ENCODE data around the gene CA4. TPM values are rescaled to one million over a fixed set of nuclear protein-coding genes. Genes with fewer than 3 reads are reported as not detected.
"Not testable (repeated sequence)": the region's sequence is repeated elsewhere in the genome, so short reads cannot be mapped to it uniquely, and the experiment has no call there.

CA4 gene
- total RNA-seq, 1 donor from 2014 or later = 12.9 TPM

DNA sequence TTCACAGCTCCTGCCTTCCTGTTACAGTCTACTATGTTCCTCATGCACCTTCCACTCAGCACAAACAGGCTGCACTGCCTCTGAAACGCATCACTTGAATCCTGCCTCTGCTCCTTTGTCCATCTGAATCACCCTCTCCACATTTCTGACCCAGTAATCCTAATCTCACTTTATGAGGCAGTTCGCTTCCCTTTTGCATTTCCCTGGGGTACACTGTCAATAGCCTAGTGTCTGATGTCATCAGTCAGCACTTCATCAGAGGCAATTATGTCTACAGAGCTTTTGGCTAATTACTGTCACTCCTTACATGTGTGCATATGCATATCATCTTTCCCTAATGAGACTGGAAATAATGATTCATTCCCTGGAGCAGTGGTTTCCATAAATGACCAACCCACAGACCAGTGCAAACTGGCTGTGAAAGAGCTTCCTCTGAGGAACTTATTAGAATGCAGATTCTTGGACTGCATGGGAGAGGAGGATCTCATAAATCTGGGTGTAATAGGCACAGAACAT is 23.6 kb downstream of the CA4 start:
- Histone ChIP-seq H3K27me3 (ENCODE audit: low read depth) (no peaks in the 10 kb centered on the region), H3K4me3 (no peak overlapping the region), H3K36me3 (peaks cover 10% of the 10 kb centered on the region), H3K27ac (replicated peaks) (no peak overlapping the region), H3K4me1 (peaks cover 46% of the 10 kb centered on the region), H3K9me3 (replicated peaks) (no peaks in the 10 kb centered on the region)
- DNase-seq = no peak
- TF ChIP-seq, protein P1, sequence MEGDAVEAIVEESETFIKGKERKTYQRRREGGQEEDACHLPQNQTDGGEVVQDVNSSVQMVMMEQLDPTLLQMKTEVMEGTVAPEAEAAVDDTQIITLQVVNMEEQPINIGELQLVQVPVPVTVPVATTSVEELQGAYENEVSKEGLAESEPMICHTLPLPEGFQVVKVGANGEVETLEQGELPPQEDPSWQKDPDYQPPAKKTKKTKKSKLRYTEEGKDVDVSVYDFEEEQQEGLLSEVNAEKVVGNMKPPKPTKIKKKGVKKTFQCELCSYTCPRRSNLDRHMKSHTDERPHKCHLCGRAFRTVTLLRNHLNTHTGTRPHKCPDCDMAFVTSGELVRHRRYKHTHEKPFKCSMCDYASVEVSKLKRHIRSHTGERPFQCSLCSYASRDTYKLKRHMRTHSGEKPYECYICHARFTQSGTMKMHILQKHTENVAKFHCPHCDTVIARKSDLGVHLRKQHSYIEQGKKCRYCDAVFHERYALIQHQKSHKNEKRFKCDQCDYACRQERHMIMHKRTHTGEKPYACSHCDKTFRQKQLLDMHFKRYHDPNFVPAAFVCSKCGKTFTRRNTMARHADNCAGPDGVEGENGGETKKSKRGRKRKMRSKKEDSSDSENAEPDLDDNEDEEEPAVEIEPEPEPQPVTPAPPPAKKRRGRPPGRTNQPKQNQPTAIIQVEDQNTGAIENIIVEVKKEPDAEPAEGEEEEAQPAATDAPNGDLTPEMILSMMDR (IDR thresholded peaks at IDR 0.05; ENCODE audit: borderline replicate concordance) = no peak
- intact Hi-C loops (cut with micrococcal nuclease) = no loop called here

GRCh38 chr17:60174035-60174434 is 24.3 kb downstream of the CA4 start:
- Histone ChIP-seq H3K4me3 (no peak overlapping the region), H3K9me3 (replicated peaks) (no peaks in the 10 kb centered on the region), H3K36me3 (peaks cover 17% of the 10 kb centered on the region), H3K27ac (replicated peaks) (no peak overlapping the region), H3K4me1 (peaks cover 40% of the 10 kb centered on the region), H3K27me3 (ENCODE audit: low read depth) (no peaks in the 10 kb centered on the region)
- intact Hi-C loops (cut with micrococcal nuclease) = no loop called here
- TF ChIP-seq, protein P1 (IDR thresholded peaks at IDR 0.05; ENCODE audit: borderline replicate concordance) = no peak
- no peak for DNase-seq

- H3K27ac ChIP-seq (replicated peaks); H3K27me3 ChIP-seq (ENCODE audit: low read depth); DNase-seq; H3K4me3 ChIP-seq; intact Hi-C loops (cut with micrococcal nuclease); H3K9me3 ChIP-seq (replicated peaks): not testable (repeated sequence)
- H3K36me3 ChIP-seq = peaks cover 24% of the 10 kb centered on the region
- TF ChIP-seq, protein P1 (IDR thresholded peaks at IDR 0.05; ENCODE audit: borderline replicate concordance) = peak; percentile 59
- H3K4me1 ChIP-seq = peaks cover 33% of the 10 kb centered on the region
Measured at GRCh38 chr17:60174767-60175166, 25.0 kb downstream of the CA4 start.

DNA sequence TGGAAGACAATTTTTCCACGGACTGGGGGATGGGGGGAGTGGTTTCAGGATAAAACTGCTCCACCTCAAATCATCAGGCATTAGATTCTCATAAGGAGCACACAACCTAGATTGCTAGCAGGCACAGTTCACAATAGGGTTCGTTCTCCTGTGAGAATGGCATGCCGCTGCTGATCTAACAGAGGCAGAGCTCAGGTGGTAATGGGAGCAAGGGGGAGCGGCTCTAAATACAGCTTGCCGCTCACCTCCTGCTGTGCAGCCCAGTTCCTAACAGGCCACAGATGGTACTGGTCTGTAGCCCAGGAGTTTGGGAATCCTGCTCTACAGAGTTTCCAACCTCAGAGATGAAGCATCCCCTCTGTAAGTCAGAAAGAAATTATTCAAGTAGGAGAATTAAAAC is 27.0 kb downstream of the CA4 start:
- H3K27me3 ChIP-seq (ENCODE audit: low read depth); DNase-seq; H3K4me3 ChIP-seq; H3K27ac ChIP-seq (replicated peaks); H3K9me3 ChIP-seq (replicated peaks); intact Hi-C loops (cut with micrococcal nuclease): not testable (repeated sequence)
- peaks cover 44% of the 10 kb centered on the region for H3K36me3 ChIP-seq
- H3K4me1 ChIP-seq = peaks cover 14% of the 10 kb centered on the region

- intact Hi-C loops (cut with micrococcal nuclease); H3K4me3 ChIP-seq; H3K9me3 ChIP-seq (replicated peaks); H3K27ac ChIP-seq (replicated peaks); DNase-seq; H3K27me3 ChIP-seq (ENCODE audit: low read depth): not testable (repeated sequence)
- peaks cover 58% of the 10 kb centered on the region for H3K36me3 ChIP-seq
- peaks cover 12% of the 10 kb centered on the region for H3K4me1 ChIP-seq
Measured at GRCh38 chr17:60178180-60178579, 28.4 kb downstream of the CA4 start.

DNA sequence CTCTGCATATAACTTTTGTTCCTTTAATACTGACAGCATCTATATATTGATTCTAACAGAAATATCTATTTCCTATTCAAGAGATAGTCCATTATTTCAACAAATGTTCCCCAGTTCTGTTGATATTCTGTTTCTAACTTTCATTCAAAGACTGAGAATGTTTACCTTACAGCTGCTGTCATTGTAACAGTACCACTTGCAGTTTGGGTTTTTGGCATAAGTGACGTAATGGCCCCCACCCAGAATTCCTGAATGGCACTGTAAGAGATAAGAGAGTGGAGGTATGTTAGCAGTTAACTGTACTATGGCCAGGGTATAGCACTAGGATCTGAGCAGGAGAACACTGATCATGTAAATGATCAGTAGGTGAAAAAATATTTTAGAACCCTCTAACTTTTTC is 30.6 kb downstream of the CA4 start:
- DNase-seq; H3K9me3 ChIP-seq (replicated peaks); H3K4me1 ChIP-seq; H3K27me3 ChIP-seq (ENCODE audit: low read depth); H3K4me3 ChIP-seq; H3K27ac ChIP-seq (replicated peaks); intact Hi-C loops (cut with micrococcal nuclease): not testable (repeated sequence)
- peaks cover 75% of the 10 kb centered on the region for H3K36me3 ChIP-seq

- H3K4me1 ChIP-seq; intact Hi-C loops (cut with micrococcal nuclease); H3K27me3 ChIP-seq (ENCODE audit: low read depth); H3K27ac ChIP-seq (replicated peaks); DNase-seq; H3K9me3 ChIP-seq (replicated peaks); H3K4me3 ChIP-seq: not testable (repeated sequence)
- H3K36me3 ChIP-seq = peaks cover 75% of the 10 kb centered on the region
Measured at GRCh38 chr17:60186372-60186771, 36.6 kb downstream of the CA4 start.

DNA sequence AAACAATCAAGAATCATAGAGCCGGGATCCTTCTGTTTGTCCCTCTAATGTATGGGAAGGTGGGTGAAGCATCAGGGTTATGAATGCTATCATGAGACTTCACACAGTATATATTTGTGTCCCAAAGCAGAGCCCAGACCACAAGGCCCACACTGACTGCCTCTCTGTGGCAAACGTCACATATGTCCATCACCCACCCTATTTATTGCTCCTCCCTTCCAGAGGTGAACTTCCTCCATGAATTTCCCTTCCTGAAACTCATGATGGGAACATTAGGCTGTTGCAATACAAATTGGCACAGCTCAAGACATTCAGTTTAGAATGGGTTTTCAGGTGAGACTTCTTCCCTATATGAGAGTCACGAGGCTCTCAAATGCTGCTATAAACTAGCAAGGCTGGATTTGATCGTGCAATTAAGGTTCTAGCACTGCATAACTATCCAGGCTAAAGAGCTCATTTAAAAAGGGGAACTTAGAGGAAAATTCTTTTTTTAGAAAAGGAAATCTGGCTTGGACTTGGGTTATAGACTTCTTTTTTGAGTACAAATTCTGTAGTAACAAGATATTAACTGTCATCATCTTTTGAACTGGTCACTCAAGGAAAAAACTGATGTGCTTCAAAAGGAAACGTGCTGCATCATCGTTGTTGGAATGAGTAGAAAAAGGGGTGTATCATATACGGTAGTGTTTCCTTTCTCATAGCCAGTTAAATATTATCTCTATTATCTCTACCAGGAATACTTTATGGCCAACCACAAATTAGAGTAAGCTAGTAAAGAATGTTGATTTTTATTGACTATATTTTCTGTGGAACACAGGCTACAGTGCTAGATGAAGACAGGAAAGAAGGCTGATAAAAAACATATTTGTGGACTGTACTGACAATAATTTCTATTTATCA is 37.3 kb downstream of the CA4 start:
- intact Hi-C loops (cut with micrococcal nuclease); H3K4me3 ChIP-seq; H3K27me3 ChIP-seq (ENCODE audit: low read depth); DNase-seq; H3K4me1 ChIP-seq; H3K27ac ChIP-seq (replicated peaks); H3K9me3 ChIP-seq (replicated peaks): not testable (repeated sequence)
- peaks cover 75% of the 10 kb centered on the region for H3K36me3 ChIP-seq
